NCI-H69 (cell line): Measurements from ENCODE around the gene IPCEF1.
"Not testable (repeated sequence)": the region's sequence is repeated elsewhere in the genome, so short reads cannot be mapped to it uniquely, and the experiment has no call there.

Experiments used
- DNase-seq: peaks from one replicate; lab custom pipeline; 2025; lab: John Stamatoyannopoulos, UW

The IPCEF1 gene

DNA sequence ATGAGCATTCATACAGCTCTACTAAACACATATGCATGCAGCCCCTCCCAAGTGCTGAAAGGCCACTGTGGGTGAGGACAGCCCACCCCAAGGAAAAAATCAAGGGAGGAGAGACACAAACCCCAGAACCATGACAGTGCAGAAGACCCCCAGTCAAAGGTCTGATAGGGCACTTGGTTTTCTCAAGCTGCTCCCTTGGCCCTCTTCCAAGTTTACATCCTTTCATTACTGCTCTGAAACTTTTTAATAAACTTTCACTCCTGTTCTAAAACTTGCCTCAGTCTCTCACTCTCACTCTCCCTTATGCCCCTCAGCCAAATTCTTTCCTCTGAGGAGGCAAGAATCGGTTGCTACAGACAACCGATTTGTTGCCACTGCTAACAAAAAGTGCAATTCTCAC lies 24.9 kb downstream of the IPCEF1 start:
- no peak for DNase-seq

- DNase-seq: no peak
Measured at GRCh38 chr6:154329350-154330170, 27.0 kb downstream of the IPCEF1 start.

DNA sequence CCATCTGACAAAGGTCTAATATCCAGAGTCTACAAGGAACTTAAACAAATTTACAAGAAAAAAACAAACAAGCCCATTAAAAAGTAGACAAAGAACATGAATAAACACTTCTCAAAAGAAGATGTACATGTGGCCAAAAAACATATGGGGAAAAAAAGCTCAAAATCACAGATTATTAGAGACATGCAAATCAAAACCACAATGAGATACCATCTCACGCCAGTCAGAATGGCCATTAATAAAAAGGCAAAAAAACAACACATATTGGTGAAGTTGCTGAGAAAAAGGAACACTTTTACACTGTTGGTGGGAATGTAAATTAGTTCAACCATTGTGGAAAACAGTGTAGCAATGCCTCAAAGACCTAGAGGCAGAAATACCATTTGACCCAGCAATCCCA lies 29.3 kb downstream of the IPCEF1 start:
- DNase-seq: not testable (repeated sequence)

DNA sequence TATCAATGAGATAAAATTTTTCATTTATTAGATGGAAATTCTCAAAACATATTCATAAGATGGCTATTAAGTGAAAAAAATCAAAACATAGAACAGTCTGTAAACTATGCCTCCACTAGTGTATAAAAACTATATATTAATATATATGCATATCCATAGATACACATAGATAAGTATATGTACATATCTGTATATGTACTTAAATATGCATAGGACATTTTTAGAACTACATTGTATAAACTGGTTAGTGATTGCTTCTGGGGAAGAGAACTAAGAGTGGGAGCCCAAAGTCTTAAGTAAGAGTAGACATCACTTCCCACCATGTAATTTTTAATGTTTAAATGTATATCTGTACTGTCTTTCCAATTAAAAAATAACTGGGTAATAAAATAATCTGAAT lies 31.5 kb downstream of the IPCEF1 start:
- DNase-seq: no peak

- DNase-seq: no peak
Measured at GRCh38 chr6:154320181-154320580, 36.4 kb downstream of the IPCEF1 start.

- peak; percentile 74 for DNase-seq
Measured at GRCh38 chr6:154319231-154319858, 37.3 kb downstream of the IPCEF1 start.

DNA sequence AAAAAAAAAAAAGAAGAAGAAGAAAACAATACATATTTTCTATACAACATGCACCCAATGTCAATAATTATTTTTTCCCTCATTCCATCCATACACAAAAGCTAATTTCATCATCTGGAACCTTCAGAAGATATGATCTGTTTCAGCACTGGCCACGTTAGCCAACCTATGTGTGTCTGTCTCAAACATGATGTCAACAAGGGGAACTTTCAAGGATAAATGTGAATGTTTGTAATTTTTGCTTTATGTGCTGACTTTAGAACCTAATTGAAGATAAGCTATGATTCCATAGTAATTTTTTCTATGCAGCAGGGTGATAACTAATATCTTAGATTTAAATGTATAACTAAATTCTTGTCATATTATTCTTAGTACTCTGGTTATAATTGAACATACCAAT lies 37.9 kb downstream of the IPCEF1 start:
- DNase-seq: no peak

DNA sequence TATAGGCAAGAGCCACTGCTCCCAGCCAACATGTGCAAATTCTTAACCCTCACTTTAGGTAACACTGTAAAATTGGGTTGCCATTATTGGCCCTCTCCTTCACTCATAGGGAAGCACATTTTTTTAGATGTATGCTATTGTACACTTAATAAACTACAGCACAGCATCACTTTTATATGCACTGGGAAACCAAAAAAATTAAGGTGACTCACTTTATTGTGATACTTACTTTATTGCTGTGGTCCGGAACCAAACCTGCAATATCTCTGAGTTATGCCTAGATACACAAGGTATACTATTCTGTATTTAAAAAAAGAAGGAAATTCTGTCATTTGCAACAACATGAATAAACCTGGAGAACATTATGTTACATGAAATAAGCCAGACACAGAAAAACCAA lies 40.5 kb downstream of the IPCEF1 start:
- DNase-seq: no peak

DNA sequence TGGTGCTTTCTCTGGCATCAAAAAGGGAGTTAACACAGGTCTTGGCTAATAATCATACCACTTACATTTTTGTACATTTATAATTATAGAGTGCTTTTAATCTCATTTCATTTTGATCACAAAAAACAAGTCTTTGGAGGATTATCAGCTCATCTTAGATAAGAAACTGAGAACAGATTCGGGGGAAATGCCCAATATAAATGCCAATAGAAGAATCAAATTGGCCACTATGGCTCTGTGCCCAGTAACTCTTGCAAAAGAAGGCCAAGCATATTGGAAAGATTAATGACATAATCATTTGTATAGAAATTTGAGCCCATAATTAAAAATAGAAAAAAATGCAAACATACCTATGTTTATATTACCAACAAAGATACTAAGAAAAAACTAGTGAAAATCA lies 42.5 kb downstream of the IPCEF1 start:
- DNase-seq: peak; percentile 57

DNA sequence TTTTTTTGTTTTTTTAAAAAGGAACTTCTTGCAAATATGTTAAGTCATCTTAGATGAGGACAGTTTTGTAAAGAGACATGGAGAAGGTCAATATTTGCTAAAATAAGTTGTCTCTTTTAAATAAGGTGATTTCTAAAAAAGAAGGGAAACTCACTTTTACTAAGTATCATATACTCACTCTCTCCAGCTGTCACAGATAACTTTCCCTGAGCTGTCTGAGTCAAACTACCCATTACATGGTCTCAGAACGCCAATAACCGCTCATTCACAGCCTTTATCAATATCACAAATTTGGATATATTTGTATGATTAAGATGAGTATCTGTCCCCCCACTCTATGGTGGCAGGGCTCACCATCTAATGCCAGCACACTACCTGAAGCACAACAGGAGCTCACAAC lies 47.6 kb downstream of the IPCEF1 start:
- DNase-seq: no peak

DNA sequence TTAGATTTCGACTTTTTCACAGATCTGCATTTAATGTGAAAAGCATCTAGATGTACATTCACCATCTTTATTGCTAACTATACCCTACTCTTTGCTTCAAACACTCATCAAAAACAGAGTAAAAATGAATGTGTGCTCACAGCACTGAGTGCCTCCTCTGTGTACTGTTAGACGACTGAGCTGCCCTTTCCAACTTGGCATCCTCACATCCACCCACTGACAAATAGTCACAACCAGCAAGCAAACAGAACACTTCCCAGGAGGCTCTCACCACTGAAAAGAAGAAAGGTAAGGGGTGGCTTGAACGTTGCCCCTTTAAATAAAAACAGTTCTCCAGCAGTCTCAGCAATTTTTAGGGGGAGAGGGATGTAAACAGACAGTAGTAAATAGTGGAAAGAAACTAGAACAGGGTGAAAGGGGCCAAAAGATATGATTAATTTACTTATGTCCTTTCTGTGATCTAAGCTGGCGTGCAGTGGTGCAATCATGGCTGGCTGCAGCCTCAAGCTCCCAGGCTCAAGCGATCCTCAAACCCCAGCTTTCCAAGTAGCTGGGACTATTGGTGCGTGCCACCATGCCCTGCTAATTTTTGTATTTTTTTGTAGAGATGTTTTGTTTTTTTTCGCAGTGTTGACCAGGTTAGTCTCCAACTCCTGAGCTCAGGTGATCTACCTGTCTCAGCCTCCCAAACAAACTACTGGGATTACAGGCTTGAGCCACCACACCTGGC lies 48.7 kb downstream of the IPCEF1 start:
- DNase-seq: peak; percentile 61

GRCh38 chr6:154307147-154307546 lies 49.5 kb downstream of the IPCEF1 start:
- not testable (repeated sequence) for DNase-seq

- no peak for DNase-seq
Measured at GRCh38 chr6:154306696-154307095, 49.9 kb downstream of the IPCEF1 start.

DNA sequence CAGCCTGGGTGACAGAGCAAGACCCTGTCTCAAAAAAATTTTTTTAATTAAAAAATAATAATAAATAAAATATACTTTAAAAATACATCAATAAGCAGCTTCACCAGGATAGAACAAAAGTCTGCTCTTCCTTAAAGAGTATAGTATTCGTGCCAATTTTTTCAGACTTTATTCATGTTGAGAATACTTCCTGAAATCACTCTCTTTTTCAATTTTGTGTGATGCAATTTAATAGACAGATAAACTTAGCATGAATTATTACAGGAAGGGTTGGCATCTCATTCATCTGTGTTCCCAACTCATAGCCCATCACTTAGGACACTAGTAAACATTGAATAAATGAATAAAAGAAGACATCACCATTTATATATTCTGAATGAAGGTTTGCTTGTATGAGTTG lies 52.4 kb downstream of the IPCEF1 start:
- DNase-seq: no peak

GRCh38 chr6:154303642-154304041 lies 53.0 kb downstream of the IPCEF1 start:
- peak; percentile 59 for DNase-seq

GRCh38 chr6:154301839-154302752 lies 54.5 kb downstream of the IPCEF1 start:
- DNase-seq: no peak

DNA sequence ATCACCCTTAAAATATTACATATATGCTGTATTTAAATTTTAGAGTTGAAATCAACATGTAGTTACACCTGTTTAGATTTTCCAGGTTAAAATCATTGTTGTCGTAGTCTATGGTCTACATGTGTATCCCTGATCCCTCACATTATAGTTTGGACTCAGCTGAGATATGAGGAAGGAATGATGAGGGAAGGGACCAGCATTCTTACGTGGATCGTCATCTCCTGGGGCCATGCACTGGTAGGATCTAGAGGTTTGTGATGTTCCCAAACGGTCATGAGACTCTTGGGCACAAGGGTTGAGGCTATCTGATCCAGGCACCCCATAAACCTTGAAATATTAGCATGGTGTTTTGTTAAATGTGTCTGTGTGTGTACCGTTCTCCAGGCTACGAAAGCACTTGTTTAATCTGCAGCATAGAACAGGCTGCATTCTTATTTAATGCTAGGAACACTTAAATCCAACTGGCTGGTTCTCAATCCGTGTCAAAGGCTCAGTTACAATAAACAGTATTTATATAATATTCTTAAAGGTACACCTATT lies 55.4 kb downstream of the IPCEF1 start:
- no peak for DNase-seq

DNA sequence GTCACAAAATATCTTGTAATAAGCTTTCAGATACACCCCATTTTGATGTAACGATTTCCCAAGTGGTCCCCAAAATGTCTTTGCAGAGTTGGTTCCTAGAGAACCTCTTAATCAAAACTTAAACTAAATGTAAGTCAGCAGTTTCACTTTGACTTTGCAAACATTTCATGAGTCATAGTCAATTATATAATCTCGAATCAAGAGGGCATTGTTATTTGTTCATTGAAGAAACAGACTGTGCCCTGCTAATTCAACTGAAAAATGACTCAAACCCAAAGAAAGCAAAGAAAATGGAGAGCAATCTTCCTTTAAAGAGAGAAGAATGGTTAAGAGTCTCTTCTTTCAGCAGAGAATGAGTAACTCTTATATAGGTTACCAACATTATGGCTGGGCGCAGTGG lies 58.3 kb downstream of the IPCEF1 start:
- no peak for DNase-seq

DNA sequence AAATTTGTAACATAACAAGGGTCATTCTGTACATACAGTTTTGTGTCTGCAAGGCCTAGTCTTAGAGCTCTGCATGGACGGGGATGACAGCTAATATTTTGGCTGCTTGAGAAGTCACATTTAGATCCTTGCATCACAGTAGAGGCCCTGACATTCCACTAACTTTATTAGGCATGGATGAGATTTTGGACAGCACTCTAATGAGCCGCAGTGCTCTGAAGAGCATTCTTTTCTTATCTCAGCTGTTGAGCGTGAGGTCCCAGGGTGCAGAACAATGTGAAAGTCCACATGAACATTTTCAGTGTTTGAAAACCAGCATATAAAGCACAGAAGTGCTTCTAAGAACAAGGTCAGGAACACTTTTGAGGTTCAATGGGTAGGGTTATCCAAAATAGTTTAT lies 58.9 kb downstream of the IPCEF1 start:
- DNase-seq: no peak

GRCh38 chr6:154297210-154297609 lies 59.4 kb downstream of the IPCEF1 start:
- DNase-seq: no peak

GRCh38 chr6:154295733-154296132 lies 60.9 kb downstream of the IPCEF1 start:
- no peak for DNase-seq
